Liver (tissue), 3 donors: Measurements from ENCODE around the gene PTPRN2.

Source experiments
- RAD21 ChIP-seq, 2 donors: IDR thresholded peaks; 2 replicates each; pipeline ENCODE4 v1.6.1; 2016; ENCODE audit warnings: antibody characterized with exemption in 2 of 2, mild to moderate bottlenecking in 2 of 2
- TAF1 ChIP-seq: conservative IDR thresholded peaks from 2 replicates; pipeline ENCODE4 v1.6.1; 2016; ENCODE audit warnings: antibody characterized with exemption, mild to moderate bottlenecking
- TF ChIP-seq, protein P1 (sequence below): fragments of 150-350 bp; IDR thresholded peaks from 2 replicates; pipeline ENCODE4 v1.5.1; 2017; ENCODE audit warnings: improper control_type of control experiment, low read depth, low read length; ENCODE audit not compliant: missing input control
- TF ChIP-seq, protein P2 (sequence below): IDR thresholded peaks from 2 replicates; pipeline ENCODE4 v1.6.1; 2016; ENCODE audit warnings: antibody characterized with exemption
- TF ChIP-seq, protein P3 (sequence below): IDR thresholded peaks from 2 replicates; pipeline ENCODE4 v1.6.1; 2016; ENCODE audit warnings: antibody characterized with exemption
- donor health status: healthy.
- donor health status: healthy.

DNA sequence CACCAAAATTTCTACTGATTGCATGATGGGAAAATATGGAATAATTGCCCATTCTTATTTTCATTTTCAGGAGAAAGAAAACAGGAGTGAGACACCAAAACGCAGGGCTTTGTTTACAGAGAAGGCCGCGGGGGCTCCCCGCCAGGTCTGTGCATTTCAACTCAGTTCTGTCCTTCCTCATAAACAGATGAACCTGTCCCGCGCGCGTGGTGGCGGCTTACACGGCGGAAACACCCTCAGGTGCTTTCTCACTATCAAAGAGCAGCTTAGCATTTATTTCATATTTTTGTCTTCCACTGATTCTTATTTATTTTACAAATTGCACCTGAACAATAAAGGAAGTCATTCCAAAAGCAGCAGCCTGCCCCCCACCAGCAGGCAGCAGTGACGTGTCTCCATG, 579.4 kb downstream of the PTPRN2 start:
- TF ChIP-seq, protein P1, sequence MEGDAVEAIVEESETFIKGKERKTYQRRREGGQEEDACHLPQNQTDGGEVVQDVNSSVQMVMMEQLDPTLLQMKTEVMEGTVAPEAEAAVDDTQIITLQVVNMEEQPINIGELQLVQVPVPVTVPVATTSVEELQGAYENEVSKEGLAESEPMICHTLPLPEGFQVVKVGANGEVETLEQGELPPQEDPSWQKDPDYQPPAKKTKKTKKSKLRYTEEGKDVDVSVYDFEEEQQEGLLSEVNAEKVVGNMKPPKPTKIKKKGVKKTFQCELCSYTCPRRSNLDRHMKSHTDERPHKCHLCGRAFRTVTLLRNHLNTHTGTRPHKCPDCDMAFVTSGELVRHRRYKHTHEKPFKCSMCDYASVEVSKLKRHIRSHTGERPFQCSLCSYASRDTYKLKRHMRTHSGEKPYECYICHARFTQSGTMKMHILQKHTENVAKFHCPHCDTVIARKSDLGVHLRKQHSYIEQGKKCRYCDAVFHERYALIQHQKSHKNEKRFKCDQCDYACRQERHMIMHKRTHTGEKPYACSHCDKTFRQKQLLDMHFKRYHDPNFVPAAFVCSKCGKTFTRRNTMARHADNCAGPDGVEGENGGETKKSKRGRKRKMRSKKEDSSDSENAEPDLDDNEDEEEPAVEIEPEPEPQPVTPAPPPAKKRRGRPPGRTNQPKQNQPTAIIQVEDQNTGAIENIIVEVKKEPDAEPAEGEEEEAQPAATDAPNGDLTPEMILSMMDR, result no peak
- TF ChIP-seq, protein P2, sequence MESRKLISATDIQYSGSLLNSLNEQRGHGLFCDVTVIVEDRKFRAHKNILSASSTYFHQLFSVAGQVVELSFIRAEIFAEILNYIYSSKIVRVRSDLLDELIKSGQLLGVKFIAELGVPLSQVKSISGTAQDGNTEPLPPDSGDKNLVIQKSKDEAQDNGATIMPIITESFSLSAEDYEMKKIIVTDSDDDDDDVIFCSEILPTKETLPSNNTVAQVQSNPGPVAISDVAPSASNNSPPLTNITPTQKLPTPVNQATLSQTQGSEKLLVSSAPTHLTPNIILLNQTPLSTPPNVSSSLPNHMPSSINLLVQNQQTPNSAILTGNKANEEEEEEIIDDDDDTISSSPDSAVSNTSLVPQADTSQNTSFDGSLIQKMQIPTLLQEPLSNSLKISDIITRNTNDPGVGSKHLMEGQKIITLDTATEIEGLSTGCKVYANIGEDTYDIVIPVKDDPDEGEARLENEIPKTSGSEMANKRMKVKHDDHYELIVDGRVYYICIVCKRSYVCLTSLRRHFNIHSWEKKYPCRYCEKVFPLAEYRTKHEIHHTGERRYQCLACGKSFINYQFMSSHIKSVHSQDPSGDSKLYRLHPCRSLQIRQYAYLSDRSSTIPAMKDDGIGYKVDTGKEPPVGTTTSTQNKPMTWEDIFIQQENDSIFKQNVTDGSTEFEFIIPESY, result no peak
- TF ChIP-seq TAF1 (no peak), RAD21 (IDR thresholded peaks at IDR 0.05) (no peak)
- TF ChIP-seq, protein P3, sequence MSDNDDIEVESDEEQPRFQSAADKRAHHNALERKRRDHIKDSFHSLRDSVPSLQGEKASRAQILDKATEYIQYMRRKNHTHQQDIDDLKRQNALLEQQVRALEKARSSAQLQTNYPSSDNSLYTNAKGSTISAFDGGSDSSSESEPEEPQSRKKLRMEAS, result no peak
